Measurements from ENCODE around the gene PTPN22.

DNA sequence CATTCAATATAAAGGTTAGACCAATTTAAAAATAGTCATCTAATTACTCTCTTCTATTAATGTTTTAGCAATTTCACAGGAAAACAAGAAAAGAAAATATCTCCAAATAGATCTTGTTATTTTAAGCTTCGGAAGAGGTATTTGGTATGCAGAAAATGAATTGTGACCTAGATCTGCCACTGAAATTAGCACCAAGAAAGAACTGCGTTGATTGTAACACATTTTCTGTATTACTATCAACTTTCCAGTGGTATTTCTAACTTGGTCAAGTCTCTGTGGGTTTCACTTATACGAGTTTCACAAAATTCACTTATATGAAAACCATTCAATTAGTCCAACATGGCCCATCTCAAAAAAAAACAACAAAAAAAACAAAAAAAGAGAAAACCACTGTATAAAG is 71.0 kb downstream of the PTPN22 start:
- TF ChIP-seq NFRKB (IDR thresholded peaks at IDR 0.05; ENCODE audit: low read depth), result no peak
- no peak for TF ChIP-seq ARID2 (IDR thresholded peaks at IDR 0.05)
- TF ChIP-seq HNRNPLL (IDR thresholded peaks at IDR 0.05; ENCODE audit: low read depth, low read length, poor library complexity, severe bottlenecking), result no peak
- TF ChIP-seq YY1 (IDR thresholded peaks at IDR 0.05; ENCODE audit: borderline replicate concordance in 1 of 3, control insufficient read depth in 1 of 3, extremely low read depth in 1 of 3, insufficient read depth in 3 of 3, insufficient read length in 1 of 3, insufficient replicate concordance in 2 of 3, low read depth in 1 of 3, low read length in 2 of 3), result no peak
- TF ChIP-seq PCBP1 (IDR thresholded peaks at IDR 0.05; ENCODE audit: low read depth, low read length, poor library complexity, severe bottlenecking), result no peak
- no peak for TF ChIP-seq BRCA1 (IDR thresholded peaks at IDR 0.05)
- TF ChIP-seq BRCA1 (CRISPR knock-in tag; IDR thresholded peaks at IDR 0.05), result no peak
- TF ChIP-seq, protein P1, sequence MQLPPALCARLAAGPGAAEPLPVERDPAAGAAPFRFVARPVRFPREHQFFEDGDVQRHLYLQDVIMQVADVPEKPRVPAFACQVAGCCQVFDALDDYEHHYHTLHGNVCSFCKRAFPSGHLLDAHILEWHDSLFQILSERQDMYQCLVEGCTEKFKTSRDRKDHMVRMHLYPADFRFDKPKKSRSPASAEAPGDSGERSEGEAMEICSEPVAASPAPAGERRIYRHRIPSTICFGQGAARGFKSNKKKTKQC (CRISPR knock-in tag; IDR thresholded peaks at IDR 0.05), result no peak
- TF ChIP-seq, protein P2, sequence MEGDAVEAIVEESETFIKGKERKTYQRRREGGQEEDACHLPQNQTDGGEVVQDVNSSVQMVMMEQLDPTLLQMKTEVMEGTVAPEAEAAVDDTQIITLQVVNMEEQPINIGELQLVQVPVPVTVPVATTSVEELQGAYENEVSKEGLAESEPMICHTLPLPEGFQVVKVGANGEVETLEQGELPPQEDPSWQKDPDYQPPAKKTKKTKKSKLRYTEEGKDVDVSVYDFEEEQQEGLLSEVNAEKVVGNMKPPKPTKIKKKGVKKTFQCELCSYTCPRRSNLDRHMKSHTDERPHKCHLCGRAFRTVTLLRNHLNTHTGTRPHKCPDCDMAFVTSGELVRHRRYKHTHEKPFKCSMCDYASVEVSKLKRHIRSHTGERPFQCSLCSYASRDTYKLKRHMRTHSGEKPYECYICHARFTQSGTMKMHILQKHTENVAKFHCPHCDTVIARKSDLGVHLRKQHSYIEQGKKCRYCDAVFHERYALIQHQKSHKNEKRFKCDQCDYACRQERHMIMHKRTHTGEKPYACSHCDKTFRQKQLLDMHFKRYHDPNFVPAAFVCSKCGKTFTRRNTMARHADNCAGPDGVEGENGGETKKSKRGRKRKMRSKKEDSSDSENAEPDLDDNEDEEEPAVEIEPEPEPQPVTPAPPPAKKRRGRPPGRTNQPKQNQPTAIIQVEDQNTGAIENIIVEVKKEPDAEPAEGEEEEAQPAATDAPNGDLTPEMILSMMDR (IDR thresholded peaks at IDR 0.05 in 2 of 3, conservative IDR thresholded peaks at IDR 0.05 in 1 of 3; ENCODE audit: insufficient read depth in 2 of 3, low read depth in 1 of 3, low read length in 3 of 3), result no peak

Measured in K562 (cell line).